NCI-H82 (cell line): ENCODE results near the gene IL13RA1.
A peak's percentile ranks its signal among the peaks of the same experiment; 100 is the strongest.
"Not testable (repeated sequence)": the region's sequence is repeated elsewhere in the genome, so short reads cannot be mapped to it uniquely, and the experiment has no call there.

Experiments used
- DNase-seq: peaks from one replicate; lab custom pipeline; 2025; lab: John Stamatoyannopoulos, UW

The IL13RA1 gene

GRCh38 chrX:118780509-118780908 is 53.1 kb downstream of the IL13RA1 start:
- DNase-seq = no peak

- DNase-seq = no peak
Observed at GRCh38 chrX:118780911-118781310, 53.5 kb downstream of the IL13RA1 start.

GRCh38 chrX:118795528-118796280 is 68.3 kb downstream of the IL13RA1 start:
- DNase-seq = no peak

- no peak for DNase-seq
Observed at GRCh38 chrX:118802857-118803256, 75.5 kb downstream of the IL13RA1 start.

GRCh38 chrX:118807151-118808017 is 80.0 kb downstream of the IL13RA1 start:
- peak; percentile 44 for DNase-seq

GRCh38 chrX:118817257-118817656 is 89.9 kb downstream of the IL13RA1 start:
- DNase-seq = not testable (repeated sequence)

GRCh38 chrX:118823263-118824172 is 96.1 kb downstream of the IL13RA1 start, which contains the start of gene ZCCHC12:
TSS of gene ZCCHC12 (plus strand) at chrX:118823824. CDS start at chrX:118825245, 1,421 bp downstream.
- DNase-seq = peak; percentile 84

- DNase-seq = peak; percentile 7
Observed at GRCh38 chrX:118824173-118824730, 96.8 kb downstream of the IL13RA1 start.

GRCh38 chrX:118825227-118825626 is 97.8 kb downstream of the IL13RA1 start:
- no peak for DNase-seq

- peak; percentile 50 for DNase-seq
Observed at GRCh38 chrX:118839334-118839958, 112.0 kb downstream of the IL13RA1 start.
